ENCODE measurements around the gene SAFB2.

SAFB2 gene

GRCh38 chr19:5619946-5620345 is 2.6 kb downstream of the SAFB2 start:
- Histone ChIP-seq H3K4me1 (ENCODE audit: control insufficient read depth, insufficient read depth, low read length) (peaks cover 7% of the 10 kb centered on the region), H3K4me3 (ENCODE audit: low read depth, low read length) (no peak overlapping the region), H3K27ac (ENCODE audit: extremely low read depth, low read depth, low read length) (no peak overlapping the region), H3K36me3 (ENCODE audit: control insufficient read depth in 2 of 2, insufficient read depth in 1 of 2, low read length in 2 of 2) (peaks cover 29 to 74% of the 10 kb centered on the region in 2 experiments), H3K9me3 (ENCODE audit: control insufficient read depth, insufficient read depth, low read depth, low read length) (no peaks in the 10 kb centered on the region)
- CTCF ChIA-PET, result interaction anchor here (0.6 to 1.1 kb wide), 3 partner anchors 92 to 571 kb away, joined by 3 to 5 read pairs (median 3); no protein-coding TSS in a partner anchor
- no peak for TF ChIP-seq ZNF664 (tag by site-specific recombination; IDR thresholded peaks at IDR 0.05)
- no peak for TF ChIP-seq ZNF501 (tag by site-specific recombination; IDR thresholded peaks at IDR 0.05)
- TF ChIP-seq ZNF133 (tag by site-specific recombination; IDR thresholded peaks at IDR 0.05), result no peak
- no peak for TF ChIP-seq ZNF16 (tag by site-specific recombination; IDR thresholded peaks at IDR 0.05; ENCODE audit: low read depth)
- POLR2A ChIA-PET, result interaction anchor here (5.5 kb wide), 1 partner anchor 70 kb away, joined by 49 read pairs; the partner anchor contains the start of gene RPL36

- no peak overlapping the region for H3K4me3 ChIP-seq (ENCODE audit: low read depth, low read length)
- ChIA-PET CTCF (interaction anchor here (0.6 to 1.1 kb wide), 2 partner anchors 84 to 90 kb away, joined by 4 read pairs; no protein-coding TSS in a partner anchor), POLR2A (no interaction called here)
- H3K4me1 ChIP-seq (ENCODE audit: control insufficient read depth, insufficient read depth, low read length), result peaks cover 6% of the 10 kb centered on the region
- no peak overlapping the region for H3K27ac ChIP-seq (ENCODE audit: extremely low read depth, low read depth, low read length)
- H3K9me3 ChIP-seq (ENCODE audit: control insufficient read depth, insufficient read depth, low read depth, low read length), result no peaks in the 10 kb centered on the region
- peaks cover 42 to 78% of the 10 kb centered on the region in 2 experiments for H3K36me3 ChIP-seq (ENCODE audit: control insufficient read depth in 2 of 2, insufficient read depth in 1 of 2, low read length in 2 of 2)
- no peak for TF ChIP-seq KLF8 (tag by site-specific recombination; IDR thresholded peaks at IDR 0.05)
- TF ChIP-seq ZNF391 (tag by site-specific recombination; IDR thresholded peaks at IDR 0.05; ENCODE audit: borderline replicate concordance, low read depth), result no peak
- TF ChIP-seq ZNF350 (tag by site-specific recombination; IDR thresholded peaks at IDR 0.05), result no peak
- TF ChIP-seq KLF16 (tag by site-specific recombination; IDR thresholded peaks at IDR 0.05), result no peak
- no peak for TF ChIP-seq ZNF148 (tag by site-specific recombination; IDR thresholded peaks at IDR 0.05; ENCODE audit: borderline replicate concordance)
- TF ChIP-seq ZNF585B (tag by site-specific recombination; IDR thresholded peaks at IDR 0.05), result no peak
- TF ChIP-seq ZSCAN16 (tag by site-specific recombination; IDR thresholded peaks at IDR 0.05), result no peak
- no peak for TF ChIP-seq MYNN (tag by site-specific recombination; IDR thresholded peaks at IDR 0.05; ENCODE audit: borderline replicate concordance)
- TF ChIP-seq ZNF549 (tag by site-specific recombination; IDR thresholded peaks at IDR 0.05), result no peak
- no peak for TF ChIP-seq ZNF785 (tag by site-specific recombination; IDR thresholded peaks at IDR 0.05)
- TF ChIP-seq PRDM4 (tag by site-specific recombination; IDR thresholded peaks at IDR 0.05), result no peak
- no peak for TF ChIP-seq ZNF24 (tag by site-specific recombination; IDR thresholded peaks at IDR 0.05)
- no peak for TF ChIP-seq ZNF701 (tag by site-specific recombination; IDR thresholded peaks at IDR 0.05)
- no peak for TF ChIP-seq ZFP69B (tag by site-specific recombination; IDR thresholded peaks at IDR 0.05)
- TF ChIP-seq ZNF26 (tag by site-specific recombination; IDR thresholded peaks at IDR 0.05), result no peak
These were observed 4.0 kb downstream of the SAFB2 start for GRCh38 chr19:5618591-5618990.
